WI38 (cell line): ENCODE measurements around the gene RAB17.

Source experiments
- H3K4me3 ChIP-seq: 2 replicates; pipeline ENCODE4 v1.5.1; 2011; ENCODE audit warnings: low read depth, mild to moderate bottlenecking, control low read depth, low read length
- TF ChIP-seq, protein P1 (sequence below): IDR thresholded peaks from 2 replicates; pipeline ENCODE4 v1.5.1; 2012; ENCODE audit warnings: low read depth, mild to moderate bottlenecking, control low read depth, low read length

RAB17 gene

DNA sequence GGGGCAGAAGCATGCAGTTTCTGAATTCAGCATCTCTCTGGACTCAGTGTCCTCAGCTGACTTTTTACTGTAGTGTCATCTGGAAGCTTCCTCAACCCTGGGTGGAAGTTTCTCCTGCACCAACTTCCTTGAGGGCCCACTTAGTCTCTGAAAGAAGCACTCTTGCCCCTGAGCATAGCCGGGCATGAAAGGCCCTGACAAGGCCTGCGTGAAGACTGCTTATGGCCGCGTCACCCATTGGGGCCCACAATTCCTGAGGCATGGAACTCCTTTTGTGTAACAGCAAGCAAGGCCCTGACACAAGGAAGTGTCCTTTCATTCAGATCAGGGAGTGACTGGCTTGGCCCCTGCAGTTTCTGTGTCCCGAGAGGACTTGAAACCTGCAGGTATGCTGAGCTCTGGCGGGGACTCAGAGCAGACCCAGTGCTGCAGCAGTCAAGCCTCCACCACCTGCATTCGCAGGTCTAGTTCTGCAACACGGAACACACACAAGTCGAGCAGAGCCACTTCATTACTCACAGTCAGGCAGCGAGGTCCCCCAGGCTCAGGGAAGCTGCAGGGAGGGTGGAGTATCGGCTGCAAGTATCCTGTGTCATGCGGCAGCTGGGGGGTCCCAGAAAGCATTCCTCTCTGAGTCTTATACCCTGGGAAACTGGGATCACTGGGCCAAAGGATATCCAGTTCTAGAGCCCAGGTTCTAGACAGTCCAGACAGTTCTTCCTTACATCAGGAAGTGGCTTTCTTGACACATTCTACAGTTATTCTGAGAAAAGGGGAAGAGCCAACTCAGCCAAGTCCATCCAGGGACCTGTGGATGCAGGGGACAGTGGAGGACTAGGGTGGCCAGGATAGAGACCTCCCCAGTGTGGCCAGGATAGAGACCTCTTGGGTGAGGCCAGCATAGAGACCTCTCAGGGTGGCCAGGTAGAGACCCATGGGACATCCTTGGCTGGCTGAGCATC is 59.8 kb downstream of the RAB17 start:
- no peak overlapping the region for H3K4me3 ChIP-seq
- TF ChIP-seq, protein P1, sequence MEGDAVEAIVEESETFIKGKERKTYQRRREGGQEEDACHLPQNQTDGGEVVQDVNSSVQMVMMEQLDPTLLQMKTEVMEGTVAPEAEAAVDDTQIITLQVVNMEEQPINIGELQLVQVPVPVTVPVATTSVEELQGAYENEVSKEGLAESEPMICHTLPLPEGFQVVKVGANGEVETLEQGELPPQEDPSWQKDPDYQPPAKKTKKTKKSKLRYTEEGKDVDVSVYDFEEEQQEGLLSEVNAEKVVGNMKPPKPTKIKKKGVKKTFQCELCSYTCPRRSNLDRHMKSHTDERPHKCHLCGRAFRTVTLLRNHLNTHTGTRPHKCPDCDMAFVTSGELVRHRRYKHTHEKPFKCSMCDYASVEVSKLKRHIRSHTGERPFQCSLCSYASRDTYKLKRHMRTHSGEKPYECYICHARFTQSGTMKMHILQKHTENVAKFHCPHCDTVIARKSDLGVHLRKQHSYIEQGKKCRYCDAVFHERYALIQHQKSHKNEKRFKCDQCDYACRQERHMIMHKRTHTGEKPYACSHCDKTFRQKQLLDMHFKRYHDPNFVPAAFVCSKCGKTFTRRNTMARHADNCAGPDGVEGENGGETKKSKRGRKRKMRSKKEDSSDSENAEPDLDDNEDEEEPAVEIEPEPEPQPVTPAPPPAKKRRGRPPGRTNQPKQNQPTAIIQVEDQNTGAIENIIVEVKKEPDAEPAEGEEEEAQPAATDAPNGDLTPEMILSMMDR = no peak

DNA sequence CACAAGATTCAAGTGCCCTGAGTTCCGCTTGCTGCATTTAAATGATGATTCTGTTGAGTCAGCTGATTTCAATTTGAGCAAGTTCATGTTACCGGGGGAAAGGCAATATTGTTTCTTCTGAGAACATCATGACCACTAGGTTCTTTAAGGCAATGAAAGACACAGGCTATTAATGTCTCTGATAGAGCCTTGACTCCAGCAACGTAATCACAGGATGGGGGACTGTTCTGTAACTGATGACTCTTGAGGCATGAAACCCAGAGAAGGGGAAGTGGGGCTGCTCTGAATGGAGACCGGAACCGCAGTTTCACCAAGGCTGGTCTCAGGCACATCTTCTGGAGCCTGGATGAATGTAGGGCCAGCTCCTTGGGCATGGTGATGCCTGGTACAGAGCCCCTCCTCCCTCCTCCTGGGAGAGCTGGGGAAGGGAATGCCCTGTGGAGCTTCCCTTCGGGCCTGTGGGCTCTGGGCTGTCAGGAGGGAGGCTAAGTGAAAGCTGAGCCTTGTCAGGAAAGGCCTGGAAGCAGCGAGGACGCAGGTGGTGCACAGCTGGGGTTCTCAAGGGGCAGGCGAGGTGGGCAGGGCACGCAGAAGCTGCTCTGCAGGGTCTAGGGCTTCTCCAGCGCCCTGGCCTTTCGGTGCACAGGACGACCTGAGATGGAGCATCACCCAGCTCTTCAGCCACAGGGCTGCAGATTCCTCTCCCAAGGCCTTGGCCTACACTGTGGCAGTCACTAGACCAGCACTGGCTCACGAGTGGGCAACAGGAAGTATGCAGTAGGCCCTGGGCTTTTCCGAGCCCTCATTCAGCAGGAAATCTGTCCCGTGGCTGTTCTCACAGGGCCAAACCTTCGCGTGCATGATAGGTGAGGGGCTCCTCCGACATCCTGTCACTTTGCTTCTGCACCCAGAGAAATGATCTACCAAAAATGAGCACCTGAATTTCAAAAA is 60.8 kb downstream of the RAB17 start:
- H3K4me3 ChIP-seq = no peak overlapping the region
- TF ChIP-seq, protein P1 = no peak

GRCh38 chr2:237527766-237528165 is 62.8 kb downstream of the RAB17 start:
- no peak overlapping the region for H3K4me3 ChIP-seq
- TF ChIP-seq, protein P1 = no peak

- no peak overlapping the region for H3K4me3 ChIP-seq
- TF ChIP-seq, protein P1 = no peak
These were observed 63.3 kb downstream of the RAB17 start for GRCh38 chr2:237527233-237527632.

- TF ChIP-seq, protein P1 = no peak
- H3K4me3 ChIP-seq = no peak overlapping the region
These were observed 64.9 kb downstream of the RAB17 start for GRCh38 chr2:237525559-237526157.

- TF ChIP-seq, protein P1 = no peak
- H3K4me3 ChIP-seq = no peak overlapping the region
These were observed 65.9 kb downstream of the RAB17 start for GRCh38 chr2:237524631-237525030.
